ENCODE results near the gene ANKRD40.
"Not testable (repeated sequence)": the region's sequence is repeated elsewhere in the genome, so short reads cannot be mapped to it uniquely, and the experiment has no call there.

The ANKRD40 gene

DNA sequence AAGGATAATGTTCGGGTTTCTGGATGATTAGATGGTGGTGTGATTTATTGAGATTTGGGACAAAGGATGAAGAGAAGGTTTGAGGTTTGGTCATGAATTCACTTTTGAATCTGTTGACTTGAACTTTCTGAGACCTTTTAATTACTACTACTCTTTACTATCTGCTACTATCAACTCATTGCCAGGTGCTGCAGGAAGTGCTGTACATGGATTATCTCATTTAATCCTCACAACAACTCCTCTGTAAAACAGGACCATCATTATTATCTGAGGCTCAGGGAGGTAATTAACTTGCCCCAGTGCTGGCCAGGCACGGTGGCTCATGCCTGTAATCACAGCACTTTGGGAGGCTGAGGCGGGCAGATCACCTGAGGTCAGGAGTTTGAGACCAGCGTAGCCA, 2.9 kb upstream of the ANKRD40 start:
- DNase-seq (ENCODE audit: low read depth in 2 of 2): no peak

DNA sequence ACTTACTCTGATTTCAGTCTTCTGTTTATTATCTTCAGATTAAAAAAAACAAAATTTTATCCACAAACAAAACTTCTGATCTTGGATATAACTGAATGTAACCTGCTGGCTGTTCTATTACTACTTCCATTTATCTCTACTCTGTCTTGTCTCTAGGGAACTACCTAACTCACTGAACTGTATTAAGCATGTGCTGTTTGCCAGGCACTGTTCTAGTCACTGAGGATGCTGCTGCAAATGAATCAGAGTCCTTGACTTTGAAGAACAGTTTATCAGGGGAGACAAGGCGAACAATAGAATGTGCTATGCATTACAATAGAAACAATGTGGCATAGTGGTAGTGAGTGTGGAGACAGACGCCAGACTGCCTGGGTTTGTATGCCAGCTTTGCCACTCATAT, 2.3 kb upstream of the ANKRD40 start:
- no peak for DNase-seq (ENCODE audit: low read depth in 2 of 2)

GRCh38 chr17:50709053-50709452, 1.3 kb upstream of the ANKRD40 start:
- DNase-seq (ENCODE audit: low read depth in 2 of 2): not testable (repeated sequence)

DNA sequence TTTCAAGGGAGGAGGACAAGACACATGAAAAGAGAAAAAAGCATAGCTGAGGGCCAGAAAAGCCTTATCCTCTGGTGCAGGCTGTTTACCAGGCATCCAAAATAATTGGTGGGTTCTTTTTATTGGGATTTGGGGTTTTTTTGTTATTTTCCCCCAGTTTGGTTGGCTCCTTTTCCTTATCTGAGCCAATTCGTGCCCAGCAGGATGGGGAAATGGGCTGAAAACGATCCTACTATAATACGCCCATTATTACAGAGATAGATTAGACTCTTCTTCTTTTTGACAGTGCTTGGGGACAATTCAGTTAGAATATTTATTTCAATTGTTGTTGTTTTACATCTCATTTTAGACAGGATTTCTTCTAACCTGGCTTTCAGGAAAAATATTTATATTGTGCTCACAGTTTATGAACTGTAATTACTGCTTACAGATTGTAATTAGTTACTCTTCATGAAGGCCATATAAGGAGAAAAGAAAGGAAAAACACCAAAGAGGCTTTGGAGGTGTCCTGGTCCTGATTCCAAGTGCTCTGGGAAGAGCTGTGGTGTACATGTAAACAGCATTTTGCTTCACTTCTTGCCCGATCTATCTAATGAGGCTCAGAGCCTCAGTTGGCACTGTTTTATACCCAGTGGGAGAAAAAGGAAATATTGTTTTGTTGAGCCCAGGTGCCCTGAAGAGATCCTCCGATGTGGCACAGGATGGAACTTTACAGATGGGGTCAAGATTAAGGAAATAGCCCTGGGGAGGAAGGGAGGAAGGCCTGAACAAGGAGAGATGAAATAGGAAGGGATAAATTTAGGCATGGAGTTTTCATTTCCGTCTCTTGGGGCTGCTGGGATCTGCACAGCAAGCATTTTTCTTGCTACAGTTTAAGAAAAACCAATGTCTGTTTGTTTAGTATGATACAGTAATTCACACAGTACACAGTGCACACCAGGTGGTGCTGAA, 611 bp upstream of the ANKRD40 start:
- DNase-seq (ENCODE audit: low read depth in 2 of 2): no peak

GRCh38 chr17:50703162-50703561, 4.6 kb downstream of the ANKRD40 start:
- no peak for DNase-seq (ENCODE audit: low read depth in 2 of 2)

DNA sequence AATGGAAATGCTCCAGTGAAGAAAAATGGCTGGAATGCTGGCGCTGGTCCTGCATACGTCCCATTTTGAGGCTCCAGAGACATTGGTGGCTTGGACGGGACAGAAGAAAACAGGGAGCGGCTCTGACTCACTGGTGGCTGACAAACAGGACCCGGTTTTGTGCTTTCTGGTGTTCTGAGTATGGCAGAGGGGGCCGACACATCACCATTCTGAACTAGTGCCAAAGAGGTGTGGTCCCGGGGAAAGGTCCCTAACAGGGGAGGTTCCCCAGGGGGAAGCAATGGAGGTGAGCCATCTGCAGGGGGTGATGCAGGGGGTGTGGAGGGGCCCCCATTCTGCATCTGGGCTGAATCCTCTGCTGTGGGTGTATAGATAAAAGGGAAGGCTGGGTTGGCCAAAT, 8.3 kb downstream of the ANKRD40 start:
- DNase-seq (ENCODE audit: low read depth in 2 of 2): no peak

- DNase-seq (ENCODE audit: low read depth in 2 of 2): no peak
Measured at GRCh38 chr17:50697663-50698272, 9.9 kb downstream of the ANKRD40 start.

DNA sequence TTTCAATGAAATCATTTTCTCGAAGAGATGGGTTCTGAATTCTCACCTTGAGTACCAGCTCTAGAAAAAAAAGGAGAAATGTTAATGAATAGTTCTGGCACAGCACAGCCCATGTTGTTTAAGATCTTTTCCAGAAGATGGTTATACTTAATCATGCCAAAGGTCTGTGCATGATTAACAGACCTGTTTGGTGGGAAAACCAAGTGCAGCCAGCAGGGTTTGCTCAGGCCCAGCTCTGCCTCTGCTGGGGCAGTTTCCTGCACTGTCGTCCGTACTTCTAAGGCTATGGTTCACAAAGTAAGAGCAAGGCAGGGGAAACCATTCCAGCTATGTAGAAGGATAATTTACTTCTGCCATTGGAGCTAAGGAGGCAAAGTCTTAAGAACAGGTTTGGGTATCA, 10.7 kb downstream of the ANKRD40 start:
- DNase-seq (ENCODE audit: low read depth in 2 of 2): no peak

DNA sequence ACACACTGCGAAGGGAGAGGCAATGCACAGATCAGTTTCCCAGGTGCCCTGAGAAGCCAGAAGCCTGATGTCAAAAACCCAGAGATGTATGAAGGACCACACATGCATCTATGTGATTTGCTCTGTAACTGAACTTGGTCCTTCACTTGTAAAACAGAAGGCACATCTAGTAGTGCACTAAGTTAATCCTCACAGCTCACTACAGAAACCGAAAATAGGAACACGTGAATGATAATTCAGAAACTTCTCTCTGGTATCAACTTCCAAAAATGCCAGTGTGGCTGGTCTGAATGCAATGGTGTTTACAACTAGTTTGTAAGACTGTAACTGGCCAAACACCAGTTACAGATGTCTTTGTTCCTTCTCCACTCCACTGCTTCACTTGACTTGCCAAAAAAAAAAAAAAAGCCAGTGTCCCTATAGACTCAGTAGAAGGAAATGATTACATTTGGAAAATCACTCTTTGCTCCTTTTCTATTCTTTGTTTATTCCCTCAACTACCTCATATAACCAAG, 11.3 kb downstream of the ANKRD40 start:
- DNase-seq (ENCODE audit: low read depth in 2 of 2): no peak

- DNase-seq (ENCODE audit: low read depth in 2 of 2): no peak
Measured at GRCh38 chr17:50693036-50693682, 14.6 kb downstream of the ANKRD40 start.

GRCh38 chr17:50692448-50693035, 15.2 kb downstream of the ANKRD40 start:
- no peak for DNase-seq (ENCODE audit: low read depth in 2 of 2)

- DNase-seq (ENCODE audit: low read depth in 2 of 2): no peak
Measured at GRCh38 chr17:50691550-50692447, 15.9 kb downstream of the ANKRD40 start.

DNA sequence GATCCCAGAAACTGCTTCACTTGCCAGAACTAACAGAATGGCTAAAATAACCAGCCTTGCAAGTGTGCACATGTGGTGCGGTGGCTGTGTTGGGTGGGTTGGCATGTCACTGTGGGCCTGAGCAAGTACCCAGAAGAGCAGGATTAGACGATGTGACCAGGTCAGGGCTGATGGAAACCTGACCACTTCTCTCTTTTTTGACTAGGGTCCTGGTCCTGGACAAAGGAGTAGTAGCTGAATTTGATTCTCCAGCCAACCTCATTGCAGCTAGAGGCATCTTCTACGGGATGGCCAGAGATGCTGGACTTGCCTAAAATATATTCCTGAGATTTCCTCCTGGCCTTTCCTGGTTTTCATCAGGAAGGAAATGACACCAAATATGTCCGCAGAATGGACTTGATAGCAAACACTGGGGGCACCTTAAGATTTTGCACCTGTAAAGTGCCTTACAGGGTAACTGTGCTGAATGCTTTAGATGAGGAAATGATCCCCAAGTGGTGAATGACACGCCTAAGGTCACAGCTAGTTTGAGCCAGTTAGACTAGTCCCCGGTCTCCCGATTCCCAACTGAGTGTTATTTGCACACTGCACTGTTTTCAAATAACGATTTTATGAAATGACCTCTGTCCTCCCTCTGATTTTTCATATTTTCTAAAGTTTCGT, 16.7 kb downstream of the ANKRD40 start:
- DNase-seq (ENCODE audit: low read depth in 2 of 2): no peak

GRCh38 chr17:50689956-50690886, 17.5 kb downstream of the ANKRD40 start:
- DNase-seq (ENCODE audit: low read depth in 2 of 2): no peak

DNA sequence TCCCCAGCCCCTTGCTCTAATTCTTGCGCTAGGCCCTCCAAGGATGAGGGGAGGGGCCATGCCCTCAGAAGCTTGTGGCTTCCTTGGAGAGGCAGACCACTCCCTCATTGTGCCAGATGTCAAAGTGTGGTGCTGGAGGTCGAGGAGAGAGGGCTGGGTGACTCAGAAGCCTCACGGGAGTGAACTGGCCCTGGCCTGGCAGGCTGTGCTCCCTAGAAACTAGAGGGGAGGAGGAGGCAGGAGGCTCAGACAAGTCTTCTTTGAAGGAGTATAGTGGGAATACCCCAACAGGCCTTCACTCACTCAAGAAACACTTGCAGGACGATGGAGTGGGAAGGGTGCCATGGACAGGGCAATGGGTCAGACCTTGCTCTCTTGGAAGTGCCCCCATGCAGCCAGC, 18.5 kb downstream of the ANKRD40 start:
- DNase-seq (ENCODE audit: low read depth in 2 of 2): no peak

- no peak for DNase-seq (ENCODE audit: low read depth in 2 of 2)
Measured at GRCh38 chr17:50688245-50688644, 19.5 kb downstream of the ANKRD40 start.

GRCh38 chr17:50687200-50688066, 20.3 kb downstream of the ANKRD40 start:
- no peak for DNase-seq (ENCODE audit: low read depth in 2 of 2)

- DNase-seq (ENCODE audit: low read depth in 2 of 2): no peak
Measured at GRCh38 chr17:50686494-50687199, 21.1 kb downstream of the ANKRD40 start.
